Gastroesophageal sphincter (tissue), 4 donors: ENCODE data around the gene SLC2A4. TPM values are rescaled to one million over a fixed set of nuclear protein-coding genes. Genes with fewer than 3 reads are reported as not detected.
A peak's percentile ranks its signal among the peaks of the same experiment; 100 is the strongest.

ENCODE experiments used
- ATAC-seq: fragments of 150-250 bp; one replicate; pipeline ENCODE4 v1.9.1; 2016; ENCODE audit warnings: mild to moderate bottlenecking, moderate library complexity
- H3K27ac ChIP-seq, 4 donors: fragments of 200-600 bp; sonication (generic) in 3 of 4; 1 replicate in 3 of 4; 2 replicates in 1 of 4; pipeline ENCODE4 v1.5.1; 2016 to 2019
- H3K27me3 ChIP-seq: fragments of 200-600 bp; sonication (generic); one replicate; pipeline ENCODE4 v1.5.1; 2019
- H3K36me3 ChIP-seq, 2 donors: fragments of 200-600 bp; sonication (generic); one replicate each; pipeline ENCODE4 v1.5.1; 2019; ENCODE audit warnings: control low read depth in 1 of 2
- H3K4me1 ChIP-seq, 3 donors: fragments of 200-600 bp; sonication (generic); 1 replicate in 2 of 3; 2 replicates in 1 of 3; pipeline ENCODE4 v1.5.1; 2016 to 2019; ENCODE audit warnings: control low read depth in 2 of 3
- H3K4me3 ChIP-seq, 2 donors: fragments of 200-600 bp; sonication (generic); one replicate each; pipeline ENCODE4 v1.5.1; 2019; ENCODE audit warnings: mild to moderate bottlenecking in 1 of 2, moderate library complexity in 1 of 2
- H3K9me3 ChIP-seq, 3 donors: fragments of 200-600 bp; sonication (generic); one replicate each; pipeline ENCODE4 v1.5.1; 2017 to 2019; ENCODE audit warnings: control low read depth in 2 of 3
- EP300 ChIP-seq: sonication (generic); formaldehyde crosslinking; IDR thresholded peaks from one replicate; pipeline ENCODE4 v1.6.1; 2017; ENCODE audit warnings: antibody characterized with exemption, mild to moderate bottlenecking
- POLR2A ChIP-seq, 2 donors: fragments of 450-650 bp; IDR thresholded peaks; one replicate each; pipeline ENCODE4 v1.6.1; 2017; ENCODE audit warnings: antibody characterized with exemption in 2 of 2, mild to moderate bottlenecking in 2 of 2, moderate library complexity in 1 of 2
- POLR2AphosphoS5 ChIP-seq: sonication (generic); formaldehyde crosslinking; IDR thresholded peaks from one replicate; pipeline ENCODE4 v1.6.1; 2017; ENCODE audit warnings: antibody characterized with exemption
- WGBS, 2 donors: methylation state at CpG; one replicate each; pipeline ENCODE4 v1.1.5; 2018; ENCODE audit warnings: low coverage in 1 of 2; 5-methylcytosine and 5-hydroxymethylcytosine counted together
- total RNA-seq, 4 donors: library from RNA; depleted of rRNA; stranded (reverse); fragments of >200 nt; gene quantifications; one replicate each; pipeline ENCODE4 v1.1.0, GENCODE V29; 2016
- TF ChIP-seq, protein P1 (sequence below), 4 experiments: fragments of 200-600 bp in 2 of 4; fragments of 450-650 bp in 2 of 4; sonication (generic) in 1 of 4; IDR thresholded peaks; one replicate each; pipeline ENCODE4 v1.5.1; 2017 to 2019; ENCODE audit warnings: antibody characterized with exemption in 4 of 4, mild to moderate bottlenecking in 2 of 4, moderate library complexity in 2 of 4

Gene SLC2A4
- total RNA-seq, 4 donors from 2014 or later: 71.8 to 200 (median 149) TPM

DNA sequence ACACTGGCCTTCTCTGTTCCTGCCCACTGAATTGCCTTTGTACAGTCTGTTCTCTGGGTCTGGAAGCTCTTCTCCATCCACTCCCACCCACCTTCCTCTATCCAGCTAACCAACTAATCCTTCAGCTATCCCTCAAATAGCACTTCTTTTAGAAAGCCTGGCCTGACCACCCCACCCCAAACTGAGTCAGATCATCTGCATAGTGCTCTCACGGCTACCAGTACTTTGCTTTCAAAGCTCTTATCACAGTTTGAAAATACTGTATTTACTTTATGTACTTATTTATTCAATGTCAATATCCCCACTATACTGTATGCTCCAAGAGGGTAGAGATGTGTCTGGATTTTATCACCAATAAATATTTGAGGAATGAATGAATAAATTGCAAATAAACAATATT, 14.7 kb upstream of the SLC2A4 start:
- no peak for TF ChIP-seq POLR2A (IDR thresholded peaks at IDR 0.05)
- TF ChIP-seq, protein P1, sequence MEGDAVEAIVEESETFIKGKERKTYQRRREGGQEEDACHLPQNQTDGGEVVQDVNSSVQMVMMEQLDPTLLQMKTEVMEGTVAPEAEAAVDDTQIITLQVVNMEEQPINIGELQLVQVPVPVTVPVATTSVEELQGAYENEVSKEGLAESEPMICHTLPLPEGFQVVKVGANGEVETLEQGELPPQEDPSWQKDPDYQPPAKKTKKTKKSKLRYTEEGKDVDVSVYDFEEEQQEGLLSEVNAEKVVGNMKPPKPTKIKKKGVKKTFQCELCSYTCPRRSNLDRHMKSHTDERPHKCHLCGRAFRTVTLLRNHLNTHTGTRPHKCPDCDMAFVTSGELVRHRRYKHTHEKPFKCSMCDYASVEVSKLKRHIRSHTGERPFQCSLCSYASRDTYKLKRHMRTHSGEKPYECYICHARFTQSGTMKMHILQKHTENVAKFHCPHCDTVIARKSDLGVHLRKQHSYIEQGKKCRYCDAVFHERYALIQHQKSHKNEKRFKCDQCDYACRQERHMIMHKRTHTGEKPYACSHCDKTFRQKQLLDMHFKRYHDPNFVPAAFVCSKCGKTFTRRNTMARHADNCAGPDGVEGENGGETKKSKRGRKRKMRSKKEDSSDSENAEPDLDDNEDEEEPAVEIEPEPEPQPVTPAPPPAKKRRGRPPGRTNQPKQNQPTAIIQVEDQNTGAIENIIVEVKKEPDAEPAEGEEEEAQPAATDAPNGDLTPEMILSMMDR (IDR thresholded peaks at IDR 0.05): no peak
- TF ChIP-seq POLR2AphosphoS5: no peak
- TF ChIP-seq EP300: no peak
- Histone ChIP-seq H3K9me3 (no peaks in the 10 kb centered on the region), H3K36me3 (no peaks in the 10 kb centered on the region), H3K27ac (no peak overlapping the region), H3K27me3 (peaks cover 65% of the 10 kb centered on the region), H3K4me3 (no peak overlapping the region), H3K4me1 (peaks cover 0 to 17% (median 11%) of the 10 kb centered on the region in 3 donors)
- no peak for ATAC-seq
- 29 to 71% methylated on average over 1 of the region's 1 CpG for WGBS, 2 donors

DNA sequence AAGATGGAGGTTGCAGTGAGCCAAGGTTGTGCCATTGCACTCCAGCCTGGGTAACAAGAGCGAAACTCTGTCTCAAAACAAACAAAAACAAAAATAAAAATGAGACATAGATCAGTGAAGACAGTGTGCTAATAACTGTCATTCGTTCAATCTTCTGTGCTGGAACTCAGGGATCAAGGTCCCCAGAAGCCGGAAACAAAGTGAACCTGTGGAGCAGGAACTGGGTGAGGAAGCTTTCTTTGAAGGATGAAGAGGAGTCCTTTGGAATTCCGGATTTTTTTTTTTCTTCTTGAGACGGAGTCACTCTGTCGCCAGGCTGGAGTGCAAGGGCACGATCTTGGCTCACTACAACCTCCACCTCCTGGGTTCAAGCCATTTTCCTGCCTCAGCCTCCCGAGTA, 2.1 kb upstream of the SLC2A4 start:
- Histone ChIP-seq H3K36me3 (peaks cover 0 to 12% of the 10 kb centered on the region in 2 donors), H3K27me3 (no peaks in the 10 kb centered on the region), H3K4me1 (peaks cover 0 to 42% (median 17%) of the 10 kb centered on the region in 3 donors), H3K27ac (no peak overlapping the region), H3K9me3 (no peaks in the 10 kb centered on the region), H3K4me3 (no peak overlapping the region)
- WGBS, 2 donors: 74 to 87% methylated on average over 8 of the region's 8 CpGs
- ATAC-seq: no peak
- no peak for TF ChIP-seq POLR2A (IDR thresholded peaks at IDR 0.05)
- no peak for TF ChIP-seq EP300
- TF ChIP-seq, protein P1 (IDR thresholded peaks at IDR 0.05): no peak
- TF ChIP-seq POLR2AphosphoS5: no peak

DNA sequence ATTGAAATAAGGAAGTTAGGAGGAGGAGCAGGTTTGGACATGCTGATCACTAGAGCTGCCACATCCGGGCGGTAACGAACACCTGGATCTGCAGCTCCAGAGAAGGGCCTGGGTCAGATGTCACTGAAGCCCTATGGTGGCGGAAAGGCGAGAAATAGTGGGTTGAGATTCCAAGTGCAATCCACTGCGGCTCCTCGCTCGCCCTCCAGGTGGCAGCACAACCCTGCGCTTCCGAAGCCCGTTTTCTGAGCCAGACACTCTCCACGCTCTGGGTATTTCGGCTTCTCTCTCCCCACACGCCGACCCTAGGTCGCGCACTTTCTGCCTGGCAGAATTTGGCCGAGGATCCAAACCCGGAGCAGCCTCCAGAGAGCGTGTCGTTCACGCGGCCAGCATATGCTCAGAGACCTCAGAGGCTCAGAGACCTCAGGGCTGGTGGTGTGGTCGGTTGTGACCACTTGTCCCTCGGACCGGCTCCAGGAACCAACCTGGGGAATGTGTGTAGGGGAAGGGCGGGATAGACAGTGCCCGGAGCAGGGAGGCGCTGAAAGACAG, 922 bp upstream of the SLC2A4 start:
- peaks cover 0 to 24% of the 10 kb centered on the region in 2 donors for H3K36me3 ChIP-seq

DNA sequence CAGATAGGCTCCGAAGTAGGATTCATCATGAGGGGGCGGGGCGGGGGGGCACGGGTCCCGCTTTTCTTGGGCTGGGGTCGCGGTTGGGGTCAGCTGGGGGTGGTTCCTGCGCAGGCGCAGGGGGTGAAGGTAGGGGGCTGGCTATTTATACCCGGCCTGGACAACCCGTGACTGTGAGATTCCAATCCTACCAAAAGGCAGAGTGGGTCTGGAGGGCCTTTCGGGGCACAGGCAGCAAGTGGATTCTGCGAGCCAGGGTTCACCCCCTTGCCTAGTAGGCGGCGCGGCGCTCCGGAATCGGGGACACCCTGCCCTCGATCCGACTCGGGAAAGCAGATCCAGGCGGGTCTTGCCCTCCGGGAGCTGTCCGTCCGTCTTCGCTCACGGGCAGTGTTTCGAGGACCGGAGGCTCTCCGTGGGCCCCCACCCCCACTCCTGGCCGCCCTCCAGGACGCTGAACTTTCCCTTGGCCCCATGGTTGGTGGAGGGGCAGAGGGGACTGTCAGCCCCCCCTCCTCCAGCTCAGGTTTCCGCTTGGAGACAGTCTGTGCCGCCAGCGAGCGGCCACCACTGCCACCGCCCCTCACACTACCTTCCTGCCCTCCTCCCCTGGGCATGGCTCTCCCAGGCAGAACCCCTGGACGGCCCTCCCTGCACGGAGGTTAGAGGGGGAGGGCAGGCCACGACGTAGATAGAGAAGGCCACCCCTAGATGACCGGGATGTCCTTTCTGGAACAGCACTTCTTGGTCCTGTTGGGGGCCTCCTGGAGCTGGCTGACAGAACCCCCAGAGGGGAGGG, 634 bp downstream of the SLC2A4 start:
- H3K36me3 ChIP-seq: peaks cover 0 to 37% of the 10 kb centered on the region in 2 donors
- peak overlapping the region; percentile 81 to 98 (median 96) for H3K27ac ChIP-seq
- 3 to 5% methylated on average over 6 to 10 of the region's 43 CpGs for WGBS, 2 donors
- peak overlapping the region; percentile 53 to 86 for H3K4me3 ChIP-seq
- no peaks in the 10 kb centered on the region for H3K27me3 ChIP-seq
- H3K9me3 ChIP-seq: no peaks in the 10 kb centered on the region
- TF ChIP-seq POLR2A (IDR thresholded peaks at IDR 0.05) (peak in 1 of 2 donors; percentile 36), EP300 (no peak), POLR2AphosphoS5 (peak; percentile 80)
- H3K4me1 ChIP-seq: peaks cover 0 to 69% (median 24%) of the 10 kb centered on the region in 3 donors
- ATAC-seq: peak; percentile 14

More for the DNA sequence above, 922 bp upstream of the SLC2A4 start:
- Histone ChIP-seq H3K9me3 (no peaks in the 10 kb centered on the region), H3K4me1 (peaks cover 0 to 54% (median 24%) of the 10 kb centered on the region in 3 donors), H3K27me3 (no peaks in the 10 kb centered on the region), H3K27ac (peak overlapping the region; percentile 79 to 98 (median 96)), H3K4me3 (peak overlapping the region; percentile 22 to 86)
- ATAC-seq: peak; percentile 70
- WGBS, 2 donors: 0% methylated on average over 3 to 17 of the region's 29 CpGs
- TF ChIP-seq EP300: no peak
- peak; percentile 51 for TF ChIP-seq POLR2AphosphoS5
- no peak for TF ChIP-seq POLR2A (IDR thresholded peaks at IDR 0.05)
- TF ChIP-seq, protein P1 (IDR thresholded peaks at IDR 0.05): peak in 3 of 4 experiments; percentile 97 to 99 (median 98)

DNA sequence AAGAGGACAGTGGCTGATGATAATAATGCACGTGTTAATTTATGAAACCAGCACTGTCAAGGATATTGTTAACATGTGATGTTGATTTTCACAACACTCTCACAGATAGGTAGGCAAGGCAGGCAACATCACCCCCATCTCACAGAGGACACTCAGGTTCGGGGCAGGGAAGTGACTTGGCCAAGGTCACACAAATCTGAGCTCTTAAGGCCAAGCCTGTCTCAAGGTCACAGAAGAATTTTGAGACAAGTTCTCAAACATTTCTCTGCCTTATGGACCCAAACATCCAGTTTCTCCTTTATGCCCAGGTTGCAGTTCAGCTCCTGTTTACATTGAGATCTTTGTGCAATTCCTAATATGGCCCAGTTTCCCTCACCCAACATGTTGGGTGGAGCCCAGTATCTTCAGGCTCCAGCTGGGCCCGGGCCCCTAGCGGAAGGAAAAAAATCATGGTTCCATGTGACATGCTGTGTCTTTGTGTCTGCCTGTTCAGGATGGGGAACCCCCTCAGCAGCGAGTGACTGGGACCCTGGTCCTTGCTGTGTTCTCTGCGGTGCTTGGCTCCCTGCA, 1.3 kb downstream of the SLC2A4 start:
- peak overlapping the region; percentile 81 to 98 (median 96) for H3K27ac ChIP-seq
- peaks cover 0 to 44% of the 10 kb centered on the region in 2 donors for H3K36me3 ChIP-seq
- TF ChIP-seq, protein P1 (IDR thresholded peaks at IDR 0.05): peak in 3 of 4 experiments; percentile 35 to 65 (median 57)
- TF ChIP-seq POLR2AphosphoS5: peak; percentile 57
- TF ChIP-seq POLR2A (IDR thresholded peaks at IDR 0.05): no peak
- peaks cover 0 to 76% (median 24%) of the 10 kb centered on the region in 3 donors for H3K4me1 ChIP-seq
- peak overlapping the region; percentile 53 to 86 for H3K4me3 ChIP-seq
- 25 to 43% methylated on average over 1 to 2 of the region's 6 CpGs for WGBS, 2 donors
- H3K9me3 ChIP-seq: no peaks in the 10 kb centered on the region
- no peak for ATAC-seq
- H3K27me3 ChIP-seq: no peaks in the 10 kb centered on the region
